Peyer's patch (tissue), 4 donors: Measurements from ENCODE around the gene CDKN1A. TPM values are rescaled to one million over a fixed set of nuclear protein-coding genes. Genes with fewer than 3 reads are reported as not detected.
A peak's percentile ranks its signal among the peaks of the same experiment; 100 is the strongest.
"Not testable (repeated sequence)": the region's sequence is repeated elsewhere in the genome, so short reads cannot be mapped to it uniquely, and the experiment has no call there.

ENCODE experiments used
- DNase-seq, 3 donors: peaks; one replicate each; pipeline ENCODE4 v3.0.0-alpha.2; 2017 to 2019
- H3K27ac ChIP-seq, 4 donors: fragments of 200-600 bp; sonication (generic); one replicate each; pipeline ENCODE4 v1.5.1; 2016 to 2019
- H3K27me3 ChIP-seq, 2 donors: fragments of 200-600 bp; sonication (generic); one replicate each; pipeline ENCODE4 v1.5.1; 2019
- H3K36me3 ChIP-seq, 3 donors: fragments of 200-600 bp; sonication (generic); one replicate each; pipeline ENCODE4 v1.5.1; 2016 to 2019
- H3K4me1 ChIP-seq, 4 donors: fragments of 200-600 bp; sonication (generic); one replicate each; pipeline ENCODE4 v1.5.1; 2016 to 2019
- H3K4me3 ChIP-seq, 4 donors: fragments of 200-600 bp; sonication (generic); 1 replicate in 3 of 4; 2 replicates in 1 of 4; pipeline ENCODE4 v1.5.1; 2016 to 2019; ENCODE audit warnings: mild to moderate bottlenecking in 1 of 4
- H3K9me3 ChIP-seq, 4 donors: fragments of 200-600 bp; sonication (generic); one replicate each; pipeline ENCODE4 v1.5.1; 2016 to 2019; ENCODE audit warnings: mild to moderate bottlenecking in 1 of 4
- CTCF ChIP-seq, 6 experiments: fragments of 450-650 bp in 4 of 6; fragments of 200-600 bp in 2 of 6; sonication (generic) in 1 of 6; IDR thresholded peaks; one replicate each; pipeline ENCODE4 v1.5.1; 2017 to 2019; ENCODE audit warnings: antibody characterized with exemption in 6 of 6, mild to moderate bottlenecking in 3 of 6, moderate library complexity in 1 of 6
- POLR2A ChIP-seq, 2 donors: fragments of 450-650 bp; IDR thresholded peaks; one replicate each; pipeline ENCODE4 v1.5.1; 2017; ENCODE audit warnings: antibody characterized with exemption in 2 of 2, mild to moderate bottlenecking in 2 of 2, moderate library complexity in 2 of 2
- total RNA-seq, 4 donors: library from RNA; depleted of rRNA; stranded (reverse); fragments of >200 nt; gene quantifications; one replicate each; pipeline ENCODE4 v1.1.0, GENCODE V29; 2016

CDKN1A gene
- total RNA-seq, 4 donors from 2014 or later, result 70.1 to 556 (median 358) TPM

- Histone ChIP-seq H3K4me1 (peaks cover 0 to 4% (median 0%) of the 10 kb centered on the region in 4 donors), H3K27ac (no peak overlapping the region), H3K9me3 (no peaks in the 10 kb centered on the region), H3K4me3 (no peak overlapping the region), H3K36me3 (no peaks in the 10 kb centered on the region), H3K27me3 (no peaks in the 10 kb centered on the region)
- peak in 2 of 6 experiments; percentile 11 to 30 for TF ChIP-seq CTCF (IDR thresholded peaks at IDR 0.05)
- no peak for TF ChIP-seq POLR2A (IDR thresholded peaks at IDR 0.05)
- peak in 1 of 3 donors; percentile 44 for DNase-seq
These were observed 23.0 kb downstream of the CDKN1A start for GRCh38 chr6:36701401-36701991.

DNA sequence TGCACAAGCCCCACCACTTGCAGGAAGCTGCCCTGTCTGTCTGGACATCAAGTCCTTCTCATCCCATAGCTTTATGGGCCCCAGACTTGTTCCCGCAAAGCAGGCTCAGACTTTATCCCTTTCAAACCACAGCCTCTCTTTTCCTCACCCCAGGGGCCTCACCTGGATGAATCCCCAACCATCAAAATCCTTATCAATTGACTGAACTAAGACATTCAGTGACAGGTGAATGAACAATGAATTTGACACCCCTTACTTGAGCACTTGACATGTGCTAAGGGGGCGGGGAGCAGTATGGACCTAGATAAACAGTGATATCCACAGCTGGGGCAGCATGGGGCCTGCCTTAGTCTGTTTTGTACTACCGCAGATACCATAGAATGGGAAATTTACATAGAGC lies 24.1 kb downstream of the CDKN1A start:
- TF ChIP-seq CTCF (IDR thresholded peaks at IDR 0.05) (no peak), POLR2A (IDR thresholded peaks at IDR 0.05) (no peak)
- Histone ChIP-seq H3K27me3 (no peaks in the 10 kb centered on the region), H3K36me3 (no peaks in the 10 kb centered on the region), H3K9me3 (no peaks in the 10 kb centered on the region), H3K27ac (no peak overlapping the region), H3K4me1 (peaks cover 0 to 4% (median 0%) of the 10 kb centered on the region in 4 donors), H3K4me3 (no peak overlapping the region)
- DNase-seq, result peak in 1 of 3 donors; percentile 29

DNA sequence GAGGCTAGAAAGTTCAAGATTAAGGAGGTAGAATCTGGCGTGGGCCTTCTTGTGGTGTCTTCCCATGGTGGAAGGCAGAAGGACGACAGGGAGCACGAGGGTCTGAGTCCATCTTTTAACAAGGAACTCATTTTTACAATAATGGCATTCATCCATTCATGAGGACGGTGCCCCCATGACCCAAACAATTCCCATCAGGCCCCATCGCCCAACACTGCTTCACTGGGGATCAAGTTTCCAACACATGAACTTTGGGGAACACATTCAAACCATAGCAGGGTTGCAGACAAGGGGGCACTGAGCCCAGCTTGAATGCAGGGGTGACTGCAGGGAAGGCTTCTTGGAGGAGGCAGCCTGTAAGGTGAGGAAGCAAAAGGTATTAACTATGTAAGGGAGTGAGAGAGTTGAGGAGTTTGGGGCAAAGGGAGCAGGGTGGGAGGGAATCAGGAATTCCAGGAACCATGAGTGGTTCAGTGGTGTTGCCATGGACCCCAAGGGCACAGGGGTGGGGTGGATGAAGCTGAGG lies 24.6 kb downstream of the CDKN1A start:
- peak in 1 of 3 donors; percentile 15 for DNase-seq
- TF ChIP-seq CTCF (IDR thresholded peaks at IDR 0.05), result no peak
- TF ChIP-seq POLR2A (IDR thresholded peaks at IDR 0.05), result no peak

GRCh38 chr6:36703982-36704381 lies 25.5 kb downstream of the CDKN1A start:
- peaks cover 0 to 2% (median 0%) of the 10 kb centered on the region in 4 donors for H3K4me1 ChIP-seq
- H3K9me3 ChIP-seq, result no peaks in the 10 kb centered on the region
- peak in 1 of 3 donors; percentile 45 for DNase-seq
- no peaks in the 10 kb centered on the region for H3K36me3 ChIP-seq
- no peak overlapping the region for H3K27ac ChIP-seq
- no peak overlapping the region for H3K4me3 ChIP-seq
- TF ChIP-seq POLR2A (IDR thresholded peaks at IDR 0.05) (no peak), CTCF (IDR thresholded peaks at IDR 0.05) (no peak)
- no peaks in the 10 kb centered on the region for H3K27me3 ChIP-seq

More for the DNA sequence above, 24.6 kb downstream of the CDKN1A start:
- no peaks in the 10 kb centered on the region for H3K9me3 ChIP-seq
- peaks cover 0 to 4% (median 0%) of the 10 kb centered on the region in 4 donors for H3K4me1 ChIP-seq
- H3K27me3 ChIP-seq, result no peaks in the 10 kb centered on the region
- no peaks in the 10 kb centered on the region for H3K36me3 ChIP-seq
- no peak overlapping the region for H3K27ac ChIP-seq
- no peak overlapping the region for H3K4me3 ChIP-seq

DNA sequence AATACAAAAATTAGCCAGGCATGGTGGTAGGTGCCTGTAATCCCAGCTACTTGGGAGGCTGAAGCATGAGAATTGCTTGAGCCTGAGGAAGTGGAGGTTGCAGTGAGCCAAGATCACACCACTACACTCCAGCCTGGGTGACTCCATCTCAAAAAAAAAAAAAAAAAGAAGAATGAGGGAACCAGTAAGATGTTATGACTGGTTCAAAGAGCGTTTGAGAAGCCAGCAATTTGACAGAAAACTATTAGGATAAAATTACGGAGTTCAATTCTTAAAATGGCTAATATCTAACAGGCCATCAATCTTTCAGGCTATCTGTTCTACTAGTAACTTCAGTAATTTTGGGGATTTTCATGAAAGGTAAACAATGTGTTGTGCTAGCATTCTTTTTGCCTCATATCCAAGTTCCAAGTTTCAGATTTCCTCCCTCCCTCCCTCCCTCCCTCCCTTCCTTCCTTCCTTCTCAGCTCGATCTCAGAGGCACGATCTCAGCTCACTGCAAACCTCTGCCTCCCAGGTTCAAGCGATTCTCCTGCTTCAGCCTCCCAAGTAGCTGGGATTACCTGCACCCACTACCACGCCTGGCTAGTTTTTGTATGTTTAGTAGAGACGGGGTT lies 26.6 kb downstream of the CDKN1A start:
- H3K4me1 ChIP-seq, H3K27ac ChIP-seq, H3K36me3 ChIP-seq, H3K4me3 ChIP-seq, H3K27me3 ChIP-seq, DNase-seq, H3K9me3 ChIP-seq: not testable (repeated sequence)

GRCh38 chr6:36706339-36706738 lies 27.8 kb downstream of the CDKN1A start:
- DNase-seq, result peak in 1 of 3 donors; percentile 18
- no peaks in the 10 kb centered on the region for H3K36me3 ChIP-seq
- TF ChIP-seq POLR2A (IDR thresholded peaks at IDR 0.05), result no peak
- TF ChIP-seq CTCF (IDR thresholded peaks at IDR 0.05), result no peak
- H3K4me1 ChIP-seq, result no peaks in the 10 kb centered on the region
- no peaks in the 10 kb centered on the region for H3K9me3 ChIP-seq
- H3K4me3 ChIP-seq, result no peak overlapping the region
- no peak overlapping the region for H3K27ac ChIP-seq
- H3K27me3 ChIP-seq, result no peaks in the 10 kb centered on the region
